GM21447 (cell line): ENCODE results near the gene PCP4L1.
"Not testable (repeated sequence)": the region's sequence is repeated elsewhere in the genome, so short reads cannot be mapped to it uniquely, and the experiment has no call there.

Source experiments
- ATAC-seq: cut with Tn5 transposase; IDR thresholded peaks from one replicate; pipeline ENCODE4 v1.9.1; 2021; ENCODE audit not compliant: unreplicated experiment

PCP4L1 gene

GRCh38 chr1:161313554-161314200 lies 55.1 kb downstream of the PCP4L1 start:
- peak; percentile 9 for ATAC-seq

DNA sequence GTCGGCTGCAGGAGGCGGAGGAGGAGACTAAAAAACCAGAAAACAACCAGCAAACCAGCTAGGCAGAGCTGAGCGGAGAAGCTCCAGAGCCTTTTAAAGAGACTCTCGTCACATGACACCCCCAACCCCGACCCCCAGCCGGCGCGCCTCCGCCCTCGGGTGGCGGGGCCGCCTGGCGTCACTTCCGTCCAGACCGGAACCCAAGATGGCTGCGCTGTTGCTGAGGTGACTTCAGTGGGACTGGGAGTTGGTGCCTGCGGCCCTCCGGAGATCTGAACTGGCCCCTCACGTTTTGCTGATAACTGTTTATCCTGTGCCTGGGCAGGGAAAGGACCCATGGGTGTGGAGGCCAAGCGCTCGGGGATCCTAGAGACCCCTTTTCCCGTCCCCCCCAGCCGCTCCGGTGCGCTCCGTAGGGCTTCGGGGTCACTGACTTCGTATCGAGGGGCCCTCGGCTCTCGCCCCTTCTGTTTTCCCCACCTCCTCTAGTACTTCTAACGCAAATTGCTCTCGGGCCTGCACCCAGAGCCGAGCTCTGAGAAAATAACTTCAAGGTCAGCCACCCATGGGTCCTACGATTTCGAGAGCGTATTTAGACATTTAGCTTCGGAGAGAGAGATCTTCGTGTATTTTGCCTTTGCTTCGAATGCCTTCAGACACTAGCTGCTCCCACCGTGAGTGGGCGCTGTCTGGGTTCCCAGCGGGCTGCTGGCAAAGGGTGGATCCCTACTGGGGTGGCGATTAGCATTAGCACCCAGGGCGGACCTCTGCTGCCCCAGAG lies 55.8 kb downstream of the PCP4L1 start, which contains the start of gene SDHC:
SDHC (plus strand) TSS at position 181 of the 781 bp plus-strand sequence; CDS start at position 206, 25 bp downstream.
- peak; percentile 94 for ATAC-seq

- ATAC-seq = not testable (repeated sequence)
Measured at GRCh38 chr1:161315841-161316674, 57.5 kb downstream of the PCP4L1 start.

DNA sequence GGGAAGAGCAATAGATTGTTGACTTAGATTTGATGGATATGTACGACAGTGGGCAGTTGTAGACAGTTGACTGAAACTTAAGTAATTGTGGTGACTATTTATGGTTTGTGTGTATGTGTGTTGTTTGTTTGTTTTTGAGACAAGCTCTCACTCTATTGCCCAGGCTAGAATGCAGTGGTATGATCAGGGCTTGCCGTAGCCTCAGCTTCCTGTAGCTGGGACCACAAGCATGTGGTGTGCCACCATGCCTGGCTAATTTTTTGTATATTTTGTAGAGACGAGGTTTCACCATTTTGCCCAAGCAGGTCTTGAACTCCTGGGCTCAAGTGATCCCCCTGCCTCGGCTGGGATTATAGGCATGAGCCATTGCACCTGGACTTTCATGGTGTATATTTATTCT lies 65.5 kb downstream of the PCP4L1 start:
- no peak for ATAC-seq

DNA sequence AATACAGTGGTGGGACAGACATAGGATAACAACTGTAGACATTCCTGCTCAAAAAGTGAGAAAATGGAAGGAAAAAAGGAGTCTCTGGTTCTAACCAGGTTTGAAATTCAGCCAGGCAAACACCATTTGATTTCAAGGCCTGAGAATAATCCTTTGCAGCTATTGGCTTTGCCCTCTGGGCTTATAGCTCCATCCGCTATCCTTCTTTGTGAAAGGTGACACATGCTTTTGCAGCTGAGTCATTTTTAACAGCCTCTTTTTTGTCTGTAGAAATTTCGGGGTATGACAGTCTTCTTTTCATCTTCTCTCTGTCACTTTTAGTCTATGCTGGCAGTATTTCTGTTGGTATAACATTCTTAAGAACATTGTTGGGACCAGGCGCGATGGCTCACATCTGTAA lies 71.8 kb downstream of the PCP4L1 start:
- ATAC-seq = no peak

- ATAC-seq = no peak
Measured at GRCh38 chr1:161333166-161333565, 74.6 kb downstream of the PCP4L1 start.
